ENCODE measurements around the gene VWA8. TPM values are rescaled to one million over a fixed set of nuclear protein-coding genes. Genes with fewer than 3 reads are reported as not detected.
"Not testable (repeated sequence)": the region's sequence is repeated elsewhere in the genome, so short reads cannot be mapped to it uniquely, and the experiment has no call there.

VWA8 gene
- total RNA-seq, 1 donor from 2014 or later = 17.6 TPM

DNA sequence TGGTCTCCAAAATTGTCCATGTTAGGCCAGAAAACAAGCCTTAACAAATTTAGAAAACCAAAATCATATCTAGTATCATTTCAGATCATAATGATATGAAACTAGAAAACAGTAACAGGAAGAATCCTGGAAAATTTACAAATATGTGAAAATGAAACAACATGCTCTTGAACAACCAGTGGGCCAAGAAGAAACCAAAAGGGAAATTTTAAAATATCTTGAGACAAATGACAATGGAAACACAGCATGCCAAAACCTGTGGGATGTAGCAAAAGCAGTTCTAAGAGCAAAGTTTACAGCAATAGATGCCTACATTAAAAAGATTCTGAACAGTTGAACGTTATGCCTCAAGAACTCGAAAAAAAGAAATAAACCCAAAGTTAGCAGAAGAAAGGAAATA is 32.6 kb downstream of the VWA8 start:
- intact Hi-C loops (cut with micrococcal nuclease) = no loop called here

DNA sequence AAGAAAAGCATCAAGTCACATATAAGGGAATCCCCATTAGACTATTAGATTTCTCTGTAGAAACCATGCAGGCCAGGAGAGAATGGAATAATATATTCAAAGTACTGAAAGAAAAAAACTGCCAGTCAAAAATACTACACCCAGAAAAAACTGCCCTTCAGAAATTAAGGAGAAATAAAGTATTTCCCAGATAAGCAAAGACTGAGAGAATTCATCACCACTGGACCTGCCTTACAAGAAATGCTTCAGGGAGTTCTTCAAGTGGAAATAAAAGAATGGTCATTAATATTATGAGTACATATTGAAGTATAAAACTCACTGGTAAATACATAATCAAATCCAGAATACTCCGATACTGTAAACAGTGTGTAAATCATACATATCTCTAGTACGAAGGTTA is 35.9 kb downstream of the VWA8 start:
- intact Hi-C loops (cut with micrococcal nuclease) = no loop called here

DNA sequence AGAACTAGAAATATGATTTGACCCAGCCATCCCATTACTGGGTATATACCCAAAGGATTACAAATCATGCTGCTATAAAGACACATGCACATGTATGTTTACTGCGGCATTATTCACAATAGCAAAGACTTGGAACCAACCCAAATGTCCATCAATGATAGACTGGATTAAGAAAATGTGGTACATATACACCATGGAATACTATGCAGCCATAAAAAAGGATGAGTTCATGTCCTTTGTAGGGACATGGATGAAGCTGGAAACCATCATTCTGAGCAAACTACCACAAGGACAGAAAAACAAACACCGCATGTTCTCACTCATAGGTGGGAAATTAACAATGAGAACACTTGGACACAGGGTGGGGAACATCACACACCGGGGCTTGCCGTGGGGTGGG is 38.0 kb downstream of the VWA8 start:
- intact Hi-C loops (cut with micrococcal nuclease) = not testable (repeated sequence)

DNA sequence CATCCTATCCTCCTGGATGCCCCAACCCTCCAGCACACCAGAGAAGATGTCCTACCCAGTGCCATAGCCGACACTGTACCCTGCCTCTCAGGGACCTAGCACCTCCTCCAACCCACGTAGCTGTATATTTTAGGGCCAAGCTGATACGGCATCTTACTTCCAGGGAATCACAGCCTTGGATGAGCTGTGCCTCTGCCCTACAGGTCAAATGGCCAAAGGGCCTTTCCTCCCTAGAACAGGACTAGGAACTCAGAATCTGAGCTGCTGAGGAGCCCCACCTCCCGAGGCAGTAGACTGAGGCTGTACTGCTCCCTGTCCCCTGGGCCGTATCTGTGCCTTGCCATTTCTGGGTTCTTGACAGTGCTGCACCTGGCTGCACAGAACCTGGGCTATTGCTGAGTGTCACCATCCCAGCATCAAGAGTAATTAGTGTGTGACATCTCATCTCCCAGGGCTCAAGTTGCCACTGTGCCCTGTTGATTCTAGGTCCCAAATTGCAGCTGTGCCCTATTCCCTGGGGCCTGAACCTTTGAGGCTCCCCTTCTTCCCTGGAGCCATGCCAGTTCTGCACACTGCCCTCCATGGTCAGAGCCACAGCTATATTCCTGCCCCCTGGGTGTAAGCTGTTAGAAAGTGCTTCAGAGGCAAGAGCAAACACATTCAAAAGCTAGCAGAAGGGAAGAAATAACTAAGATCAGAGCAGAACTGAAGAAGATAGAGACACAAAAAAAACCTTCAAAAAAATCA is 41.0 kb downstream of the VWA8 start:
- intact Hi-C loops (cut with micrococcal nuclease) = loop anchor here (5.0 kb wide), 1 partner anchor 463 kb away; the partner anchor contains the start of gene RGCC

DNA sequence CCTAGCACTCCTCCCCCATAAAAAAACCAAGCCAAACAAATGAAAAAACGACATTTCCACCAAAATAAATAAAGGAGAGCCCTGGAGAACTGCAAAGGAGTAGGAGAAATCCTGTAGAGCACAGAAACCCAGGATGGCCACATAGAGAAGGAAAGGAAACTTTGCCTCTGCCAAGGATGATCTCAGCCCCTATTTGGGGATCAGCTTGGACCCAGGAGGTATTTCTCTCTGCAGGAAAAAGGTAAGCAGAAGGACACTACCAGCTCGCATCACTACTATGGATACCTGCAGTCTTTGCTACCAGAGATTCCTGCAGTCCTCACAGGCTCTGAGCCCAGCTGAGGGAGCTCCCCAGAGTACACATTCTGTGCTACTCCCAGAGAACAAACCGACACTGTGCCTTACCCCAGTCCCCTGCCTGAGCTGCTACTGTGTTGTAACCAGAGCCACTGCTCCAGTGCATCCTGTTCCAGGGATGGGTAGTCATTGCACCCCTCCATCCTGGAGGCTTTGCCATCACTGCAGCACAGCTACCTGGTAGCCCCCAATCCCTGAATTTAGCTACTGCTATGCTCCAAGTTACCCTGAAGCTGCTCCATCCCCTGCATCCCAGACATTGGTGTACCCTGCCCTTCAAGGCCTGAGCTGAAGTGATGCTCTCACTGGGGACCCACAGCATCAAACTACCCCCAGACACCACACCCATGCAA is 41.7 kb downstream of the VWA8 start:
- intact Hi-C loops (cut with micrococcal nuclease) = loop anchor here (5.0 kb wide), 1 partner anchor 462 kb away; the partner anchor contains the start of gene RGCC

DNA sequence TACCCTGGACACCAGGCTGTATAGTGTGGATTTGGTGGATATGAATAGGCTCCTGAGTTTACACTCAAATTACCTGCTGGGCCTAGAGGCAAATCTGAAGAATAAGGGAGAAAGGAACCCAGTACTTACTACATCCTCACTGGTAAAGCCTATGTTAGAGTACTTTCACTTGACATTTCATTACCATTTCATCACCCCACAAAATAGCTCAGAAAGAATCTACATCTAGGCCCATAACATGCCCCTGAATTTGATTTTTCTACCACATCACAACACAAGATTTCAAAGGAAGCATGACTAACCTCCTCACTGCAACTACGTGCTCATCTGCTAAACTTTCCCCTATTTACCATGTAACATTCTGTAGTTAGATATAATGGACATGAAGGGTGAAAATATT is 43.3 kb downstream of the VWA8 start:
- intact Hi-C loops (cut with micrococcal nuclease) = loop anchor here (2.0 to 5.0 kb wide), 3 partner anchors 43 to 460 kb away; partner anchors contain the start of genes RGCC and VWA8

DNA sequence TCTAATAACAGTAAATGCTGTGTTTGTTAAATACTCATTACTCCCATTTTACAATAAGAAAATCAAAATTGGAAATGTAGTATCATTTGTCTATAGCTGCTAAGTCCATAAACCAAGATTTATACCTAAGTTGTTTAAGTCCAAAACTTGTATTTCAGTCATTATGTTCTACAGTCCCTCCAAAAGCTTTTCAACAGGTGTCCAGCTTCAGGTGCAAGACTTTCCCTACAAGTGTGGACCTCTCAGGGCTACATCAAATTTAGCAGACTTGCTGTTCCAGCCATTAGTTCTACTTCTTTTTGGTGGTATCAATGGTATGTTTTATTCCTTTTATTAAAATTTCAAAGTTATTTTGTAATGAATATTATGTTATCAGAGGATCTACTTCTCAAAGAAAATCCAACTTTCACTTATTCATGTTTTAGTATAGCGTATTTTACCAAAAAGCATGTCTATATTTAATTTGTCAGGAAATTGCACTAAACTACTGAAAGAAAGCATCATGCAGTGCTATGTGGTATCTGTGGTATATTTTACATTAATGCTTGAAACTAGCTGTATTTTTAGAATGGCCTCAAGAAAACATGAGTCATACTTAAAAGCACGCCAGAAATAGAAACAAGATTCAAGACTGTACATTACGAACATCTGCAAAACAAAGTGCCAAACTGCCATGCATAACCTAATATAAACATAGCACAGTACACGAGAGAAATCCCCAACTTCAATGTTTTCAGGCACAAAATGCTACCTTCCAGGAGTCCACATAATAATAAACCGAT is 44.5 kb downstream of the VWA8 start:
- intact Hi-C loops (cut with micrococcal nuclease) = loop anchor here (1.0 to 5.0 kb wide), 4 partner anchors 44 to 459 kb away; partner anchors contain the start of genes RGCC and VWA8

DNA sequence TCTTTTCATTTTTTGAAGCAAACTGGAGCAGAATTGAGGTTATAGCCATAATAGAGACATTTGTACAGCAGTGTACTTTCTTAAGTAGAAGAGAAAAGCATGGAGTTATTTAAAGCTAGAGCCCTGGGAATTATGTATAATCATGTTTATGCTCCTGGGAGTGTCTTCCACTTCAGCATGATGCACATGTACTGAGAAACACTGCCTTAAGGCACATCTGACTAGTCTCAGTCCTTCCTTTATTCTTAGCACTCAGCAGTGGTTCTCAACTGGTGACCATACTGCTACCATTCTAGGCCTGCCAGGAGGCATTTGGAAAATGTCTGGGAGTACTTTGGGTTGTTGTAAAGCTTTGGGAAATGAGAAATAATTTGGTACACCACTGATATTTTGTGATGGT is 45.8 kb downstream of the VWA8 start:
- intact Hi-C loops (cut with micrococcal nuclease) = loop anchor here (5.0 kb wide), 1 partner anchor 458 kb away; the partner anchor contains the start of gene RGCC

DNA sequence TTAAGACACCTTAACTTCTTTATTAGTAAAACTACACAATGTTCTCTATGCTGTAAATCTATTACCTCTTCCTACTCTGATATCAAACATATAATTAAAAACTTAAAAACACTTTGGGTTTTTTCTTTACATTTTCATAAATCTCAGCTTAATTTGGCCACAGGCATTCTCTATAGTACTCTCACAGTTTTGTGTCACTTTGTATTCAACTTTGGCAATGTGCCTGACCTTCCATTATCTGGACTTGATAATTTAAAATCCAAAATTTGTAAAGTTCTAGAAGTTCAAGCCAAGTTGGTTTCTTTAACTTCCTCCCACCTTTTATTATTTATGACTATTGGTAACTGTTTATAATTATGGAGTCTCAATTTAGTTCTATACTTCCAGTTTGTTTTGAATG is 46.4 kb downstream of the VWA8 start:
- intact Hi-C loops (cut with micrococcal nuclease) = no loop called here

DNA sequence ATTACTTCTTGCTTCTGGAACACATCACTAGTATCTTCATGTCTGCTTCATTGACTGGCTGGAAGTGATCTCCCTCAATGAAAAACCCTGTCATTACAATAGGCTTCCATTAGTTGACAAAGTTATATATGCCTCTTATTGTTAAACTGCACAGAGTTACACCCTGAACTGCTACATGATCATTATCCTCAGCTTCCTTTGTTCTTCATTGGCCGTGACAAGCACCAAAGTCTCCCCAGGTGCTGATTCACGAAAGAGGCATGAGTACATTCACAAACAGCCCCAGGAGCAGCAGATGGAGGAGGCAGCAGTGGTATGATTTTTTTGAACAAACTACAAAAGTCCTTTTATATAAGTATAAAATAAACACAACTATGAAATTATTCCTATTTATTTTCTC is 51.4 kb downstream of the VWA8 start:
- intact Hi-C loops (cut with micrococcal nuclease) = no loop called here

DNA sequence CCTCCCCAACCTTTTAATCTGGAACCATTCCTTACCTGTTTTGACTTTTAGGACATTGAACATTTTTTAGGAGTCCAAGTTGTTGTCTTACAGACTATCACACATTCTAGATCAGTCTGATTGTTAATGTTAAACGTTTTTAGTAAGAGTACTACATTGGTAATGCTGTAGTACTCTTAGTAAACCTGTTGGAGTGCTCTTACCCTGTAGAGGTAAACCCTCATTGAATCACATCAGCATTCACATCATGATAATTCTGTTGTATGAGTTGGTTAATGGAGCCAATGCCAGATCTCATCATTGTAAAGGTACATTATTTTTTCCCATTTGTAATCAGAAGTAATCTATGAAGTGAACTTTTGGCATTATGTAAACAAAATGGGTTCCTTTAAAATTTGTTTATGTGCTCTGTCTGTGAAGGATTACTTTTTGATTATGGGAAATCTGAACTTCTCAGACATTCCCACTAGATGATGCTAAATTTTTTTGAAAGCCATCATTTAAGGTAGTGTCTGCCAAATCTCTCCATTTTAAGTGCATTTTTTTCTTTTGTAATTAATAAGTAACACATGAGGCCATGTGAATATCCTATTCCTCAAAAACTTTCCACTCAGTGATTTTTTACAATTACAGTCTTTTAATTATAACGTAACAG is 55.2 kb downstream of the VWA8 start:
- intact Hi-C loops (cut with micrococcal nuclease) = loop anchor here (1.0 to 2.0 kb wide), 2 partner anchors 205 to 237 kb away; no protein-coding TSS in a partner anchor

DNA sequence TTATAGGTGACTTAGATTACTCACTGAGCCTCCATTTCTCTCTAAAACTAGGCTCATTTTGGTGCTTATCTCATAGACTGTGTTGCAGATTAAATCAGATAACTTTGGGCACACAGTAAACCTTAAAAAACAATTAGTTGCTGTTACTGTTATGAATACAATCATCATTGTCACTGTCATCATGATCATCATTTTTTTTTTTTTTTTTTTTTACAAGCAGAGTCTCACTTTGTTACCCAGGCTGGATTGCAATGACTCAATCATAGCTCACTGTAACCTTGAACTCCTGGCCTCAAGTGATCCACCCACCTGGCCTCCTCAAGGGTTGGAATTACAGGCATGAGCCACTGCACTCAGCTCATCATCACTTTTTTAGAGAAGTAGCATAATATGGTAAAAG is 60.0 kb downstream of the VWA8 start:
- intact Hi-C loops (cut with micrococcal nuclease) = no loop called here

DNA sequence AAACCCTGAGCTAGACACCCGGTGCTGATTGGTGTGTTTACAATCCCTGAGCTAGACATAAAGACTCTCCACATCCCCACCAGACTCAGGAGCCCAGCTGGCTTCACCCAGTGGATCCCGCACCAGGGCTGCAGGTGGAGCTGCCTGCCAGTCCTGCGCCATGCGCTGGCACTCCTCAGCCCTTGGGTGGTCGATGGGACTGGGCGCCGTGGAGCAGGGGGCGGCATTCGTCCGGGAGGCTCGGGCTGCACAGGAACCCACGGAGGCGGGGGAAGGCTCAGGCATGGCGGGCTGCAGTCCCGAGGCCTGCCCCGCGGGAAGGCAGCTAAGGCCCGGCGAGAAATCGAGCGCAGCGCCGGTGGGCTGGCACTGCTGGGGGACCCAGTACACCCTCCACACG is 62.5 kb downstream of the VWA8 start:
- intact Hi-C loops (cut with micrococcal nuclease) = not testable (repeated sequence)

DNA sequence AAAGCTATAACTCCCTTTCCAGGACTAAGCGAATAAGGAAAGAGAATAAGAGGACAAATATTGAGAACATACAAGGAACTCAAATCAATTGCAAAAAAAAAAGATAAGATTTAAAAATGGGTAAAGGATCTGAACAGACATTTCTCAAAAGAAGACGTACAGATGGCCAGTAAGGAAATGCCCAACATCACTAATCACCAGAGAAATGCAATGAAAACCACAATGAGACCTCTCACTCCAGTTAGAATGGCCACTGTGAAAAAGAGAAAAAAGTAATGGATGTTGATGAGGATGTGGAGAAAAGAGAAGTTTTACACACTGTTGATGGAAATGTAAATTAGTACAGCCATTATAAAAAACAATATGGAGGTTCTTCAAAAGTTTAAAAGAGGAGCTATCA is 63.8 kb downstream of the VWA8 start:
- intact Hi-C loops (cut with micrococcal nuclease) = no loop called here

DNA sequence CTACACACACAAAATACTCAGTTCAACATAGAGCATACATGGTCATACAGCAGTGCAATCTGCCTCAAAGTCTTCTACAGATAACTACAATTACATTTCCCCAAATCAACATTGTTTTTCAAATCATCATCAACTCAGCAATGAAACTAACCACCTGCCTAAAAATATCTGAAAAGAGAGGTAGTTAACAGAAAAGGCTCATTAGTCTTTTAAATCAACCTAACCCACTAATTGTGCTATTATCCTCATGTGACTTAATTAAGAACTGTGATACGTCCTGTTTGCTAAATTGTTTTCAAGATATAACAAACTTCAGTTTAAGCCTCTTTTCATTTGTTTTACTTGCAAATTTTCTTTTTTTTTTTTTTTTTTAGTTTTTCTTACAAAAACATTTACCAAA is 65.4 kb downstream of the VWA8 start:
- intact Hi-C loops (cut with micrococcal nuclease) = no loop called here

DNA sequence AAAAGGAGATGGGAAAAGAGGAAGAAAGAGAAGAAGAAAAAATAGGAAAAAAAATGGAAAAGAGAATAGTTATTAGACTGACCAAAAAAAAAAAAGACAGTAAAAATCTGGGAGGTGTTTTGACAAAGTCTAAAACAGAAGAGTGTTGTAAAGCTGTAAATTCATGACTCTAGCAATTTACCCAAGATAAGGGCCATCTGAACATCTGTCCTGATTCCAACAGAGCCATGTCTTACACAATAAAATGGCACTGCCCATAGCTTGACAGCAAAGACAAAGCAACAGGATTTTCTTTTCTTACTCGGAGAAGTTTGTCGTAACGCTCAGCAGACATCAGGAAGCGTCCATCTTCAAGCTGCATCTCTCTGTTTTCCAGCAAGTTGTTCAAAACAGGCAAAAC is 69.8 kb downstream of the VWA8 start:
- intact Hi-C loops (cut with micrococcal nuclease) = no loop called here

DNA sequence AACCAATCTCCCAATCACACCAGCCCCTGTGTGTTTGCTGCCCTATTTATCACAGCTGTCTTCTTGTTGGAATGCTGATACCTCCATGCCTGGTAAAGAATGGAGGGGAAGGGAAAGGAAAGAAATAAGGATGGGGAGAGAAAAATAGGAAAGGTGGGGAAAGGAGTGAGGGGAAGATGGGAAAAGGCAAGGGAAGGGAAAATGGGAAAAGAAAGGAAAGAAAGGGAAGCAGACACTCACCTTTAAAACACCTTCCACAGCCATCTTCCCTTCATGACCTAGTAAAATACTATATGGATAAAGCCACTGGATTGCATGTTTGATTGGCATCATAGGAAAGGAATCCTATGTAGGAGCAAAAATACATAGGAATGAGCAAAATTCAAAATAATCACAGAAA is 77.8 kb downstream of the VWA8 start:
- intact Hi-C loops (cut with micrococcal nuclease) = no loop called here

DNA sequence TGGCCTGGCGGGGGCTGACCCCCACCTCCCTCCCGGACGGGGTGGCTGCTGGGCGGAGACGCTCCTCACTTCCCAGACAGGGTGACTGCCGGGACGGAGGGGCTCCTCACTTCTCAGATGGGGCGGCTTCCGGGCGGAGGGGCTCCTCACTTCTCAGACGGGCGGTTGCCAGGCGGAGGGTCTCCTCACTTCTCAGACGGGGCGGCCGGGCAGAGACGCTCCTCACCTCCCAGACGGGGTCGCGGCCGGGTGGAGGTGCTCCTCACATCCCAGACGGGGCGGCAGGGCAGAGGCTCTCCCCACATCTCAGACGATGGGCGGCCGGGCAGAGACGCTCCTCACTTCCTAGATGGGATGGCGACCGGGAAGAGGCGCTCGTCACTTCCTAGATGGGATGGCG is 79.0 kb downstream of the VWA8 start:
- intact Hi-C loops (cut with micrococcal nuclease) = not testable (repeated sequence)

DNA sequence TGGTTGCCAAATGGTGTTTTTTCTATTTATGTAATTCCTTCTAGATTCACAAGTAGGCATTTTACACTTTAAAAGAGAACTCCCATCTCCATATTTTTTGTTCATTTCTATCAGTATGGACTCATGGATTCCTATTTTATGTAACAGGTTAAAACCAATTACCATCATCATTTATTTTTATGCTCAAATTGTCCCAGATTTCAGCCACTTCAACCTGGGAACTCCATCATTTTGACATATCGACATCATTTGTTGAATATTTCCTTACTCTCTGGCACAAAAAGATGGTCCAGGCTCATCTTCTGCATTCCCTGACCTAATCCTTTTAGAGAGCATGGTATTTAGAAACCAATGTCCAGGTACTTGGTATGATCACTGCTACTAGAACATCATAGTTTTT is 79.9 kb downstream of the VWA8 start:
- intact Hi-C loops (cut with micrococcal nuclease) = no loop called here

DNA sequence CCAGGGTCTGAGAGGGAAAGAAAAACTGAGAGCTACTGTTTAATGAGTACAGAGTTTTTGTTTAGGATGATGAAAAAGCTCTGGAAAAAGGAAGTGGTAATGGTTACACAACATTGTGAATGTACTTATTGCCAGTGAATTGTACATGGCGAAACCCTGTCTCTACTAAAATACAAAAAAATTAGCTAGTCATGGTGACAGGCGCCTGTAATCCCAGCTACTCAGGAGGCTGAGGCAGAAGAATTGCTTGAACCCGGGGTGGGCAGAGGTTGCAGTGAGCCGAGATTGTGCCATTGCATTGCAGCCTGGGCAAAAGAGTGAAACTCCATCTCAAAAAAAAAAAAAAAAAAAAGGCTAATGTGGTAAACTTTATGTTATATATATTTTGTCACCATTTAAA is 96.3 kb downstream of the VWA8 start:
- intact Hi-C loops (cut with micrococcal nuclease) = no loop called here

DNA sequence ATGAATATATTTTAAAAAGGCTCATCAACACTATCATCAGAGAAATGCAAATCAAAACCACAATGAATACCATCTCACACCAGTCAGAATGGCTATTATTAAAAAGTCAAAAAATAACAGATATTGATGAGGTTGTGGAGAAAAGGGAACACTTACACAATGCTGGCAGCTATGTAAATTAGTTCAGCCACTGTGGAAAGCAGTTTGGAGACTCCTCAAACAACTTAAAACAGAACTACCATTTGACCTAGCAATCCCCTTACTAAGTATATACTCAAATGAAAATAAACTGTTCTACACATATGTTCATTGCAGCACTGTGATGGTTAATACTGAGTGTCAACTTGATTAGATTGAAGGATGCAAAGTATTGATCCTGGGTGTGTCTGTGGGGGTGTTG is 98.2 kb downstream of the VWA8 start:
- intact Hi-C loops (cut with micrococcal nuclease) = not testable (repeated sequence)
